Stimulated activated naive CD8-positive, alpha-beta T cell treated with anti-CD3 and anti-CD28 coated beads, Interleukin-15, Interleukin-2, amounts not matched to agents 100 ng/mL and 50 ng/mL, for 24 hours (primary cell): ENCODE measurements around the gene GID8.

ENCODE experiments used
- H3K27ac Mint-ChIP-seq: one replicate; pipeline ENCODE4 v1.8.0; 2021; ENCODE audit warnings: mild to moderate bottlenecking, mixed read lengths
- H3K27me3 Mint-ChIP-seq: one replicate; pipeline ENCODE4 v1.8.0; 2021; ENCODE audit warnings: mixed read lengths
- H3K36me3 Mint-ChIP-seq: one replicate; pipeline ENCODE4 v1.8.0; 2021; ENCODE audit warnings: low read depth, mixed read lengths
- H3K4me1 Mint-ChIP-seq: one replicate; pipeline ENCODE4 v1.8.0; 2021; ENCODE audit warnings: low read depth, mixed read lengths
- H3K4me3 Mint-ChIP-seq: one replicate; pipeline ENCODE4 v1.8.0; 2021; ENCODE audit warnings: mild to moderate bottlenecking, mixed read lengths
- H3K9me3 Mint-ChIP-seq: one replicate; pipeline ENCODE4 v1.8.0; 2021; ENCODE audit warnings: mixed read lengths

Gene GID8

DNA sequence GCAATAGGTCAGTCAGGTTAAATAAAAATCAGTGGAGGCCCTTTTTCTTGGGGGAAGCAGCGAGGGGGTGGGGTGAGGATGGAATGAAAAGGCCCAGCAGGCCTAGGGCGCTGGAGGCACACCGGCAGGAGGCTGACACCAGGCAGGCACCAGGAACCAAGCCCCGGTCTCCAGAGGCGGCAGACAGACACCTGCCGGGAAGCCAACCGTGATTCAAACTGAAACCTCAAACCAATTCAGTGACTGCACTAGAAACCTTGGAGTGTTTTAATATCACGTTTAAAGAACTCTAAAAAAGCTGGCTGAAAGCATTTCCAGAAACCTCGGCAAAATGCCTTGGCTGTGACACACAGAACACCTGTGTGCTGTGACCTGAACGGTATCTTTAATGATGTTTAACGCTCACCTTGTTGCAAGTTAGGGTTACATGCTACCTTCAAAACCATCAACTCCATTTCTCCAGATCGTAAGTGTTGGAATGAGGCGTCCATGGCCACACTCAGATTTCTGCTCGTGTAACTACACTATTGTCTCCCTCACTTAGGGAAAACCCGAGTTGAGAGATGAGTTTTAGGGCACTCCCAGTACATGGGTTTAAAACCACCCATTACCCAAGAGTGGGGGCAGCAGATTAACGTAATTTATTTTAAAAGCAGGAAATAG, 38.8 kb upstream of the GID8 start:
- Mint-ChIP-seq H3K27ac (peak overlapping the region; percentile 54), H3K36me3 (peaks cover 47% of the 10 kb centered on the region), H3K4me1 (peaks cover 40% of the 10 kb centered on the region), H3K4me3 (peak overlapping the region; percentile 44), H3K9me3 (no peaks in the 10 kb centered on the region), H3K27me3 (no peaks in the 10 kb centered on the region)

DNA sequence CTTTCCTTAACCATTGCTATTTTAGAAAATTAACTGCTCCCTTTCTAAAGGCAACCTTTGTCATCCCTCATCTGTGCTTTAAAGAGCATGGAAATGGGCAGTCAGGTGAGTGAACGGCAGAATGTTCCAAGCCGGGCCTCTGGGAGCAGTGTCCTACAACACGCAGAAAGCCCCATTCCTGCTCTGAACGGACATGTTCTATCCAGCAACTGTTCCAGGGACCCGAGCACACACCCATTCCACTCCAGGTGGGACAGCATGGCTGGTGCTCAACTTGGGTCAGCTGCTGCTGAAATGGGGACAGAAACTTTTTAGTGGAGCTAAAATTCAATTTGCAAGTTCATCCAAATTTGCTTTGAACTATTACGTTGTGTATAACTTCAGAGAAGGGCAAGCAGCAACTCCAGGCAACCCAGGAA, 38.3 kb upstream of the GID8 start:
- Mint-ChIP-seq H3K4me3 (no peak overlapping the region), H3K4me1 (peaks cover 43% of the 10 kb centered on the region), H3K27me3 (no peaks in the 10 kb centered on the region), H3K9me3 (no peaks in the 10 kb centered on the region), H3K27ac (no peak overlapping the region), H3K36me3 (peaks cover 46% of the 10 kb centered on the region)

DNA sequence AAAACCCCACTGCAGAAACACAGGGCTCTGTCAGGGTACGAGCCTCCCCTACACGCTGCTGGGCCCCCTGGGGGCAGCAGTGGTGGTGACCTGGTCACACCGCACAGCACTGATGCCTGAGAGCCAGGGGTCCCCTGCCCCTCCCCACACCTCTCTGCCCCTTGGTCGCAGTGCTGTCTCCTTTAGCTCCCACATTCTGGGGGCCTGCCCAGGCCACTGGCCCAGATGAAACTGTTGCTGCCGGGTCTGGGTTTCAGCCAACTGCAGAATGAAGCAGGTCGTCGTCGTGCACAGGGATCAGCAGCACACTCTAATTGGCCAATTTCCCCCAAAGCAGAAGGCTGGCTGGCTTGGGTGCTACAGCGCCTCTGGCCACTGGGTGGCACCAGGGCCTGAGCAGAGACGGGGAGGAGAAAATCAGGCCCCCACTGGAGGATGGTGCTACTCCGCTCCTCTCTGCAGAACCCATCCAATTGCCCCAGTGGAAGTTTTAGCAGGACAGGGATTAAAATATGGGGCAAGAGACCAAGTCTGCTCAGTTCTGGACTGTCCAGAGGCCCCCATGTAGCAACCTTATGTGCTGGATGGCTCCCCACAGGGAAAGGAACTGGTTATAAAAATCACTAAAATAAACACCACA, 37.8 kb upstream of the GID8 start:
- Mint-ChIP-seq H3K4me3 (peak overlapping the region; percentile 15), H3K9me3 (no peaks in the 10 kb centered on the region), H3K4me1 (peaks cover 47% of the 10 kb centered on the region), H3K27ac (no peak overlapping the region), H3K27me3 (no peaks in the 10 kb centered on the region), H3K36me3 (peaks cover 46% of the 10 kb centered on the region)

DNA sequence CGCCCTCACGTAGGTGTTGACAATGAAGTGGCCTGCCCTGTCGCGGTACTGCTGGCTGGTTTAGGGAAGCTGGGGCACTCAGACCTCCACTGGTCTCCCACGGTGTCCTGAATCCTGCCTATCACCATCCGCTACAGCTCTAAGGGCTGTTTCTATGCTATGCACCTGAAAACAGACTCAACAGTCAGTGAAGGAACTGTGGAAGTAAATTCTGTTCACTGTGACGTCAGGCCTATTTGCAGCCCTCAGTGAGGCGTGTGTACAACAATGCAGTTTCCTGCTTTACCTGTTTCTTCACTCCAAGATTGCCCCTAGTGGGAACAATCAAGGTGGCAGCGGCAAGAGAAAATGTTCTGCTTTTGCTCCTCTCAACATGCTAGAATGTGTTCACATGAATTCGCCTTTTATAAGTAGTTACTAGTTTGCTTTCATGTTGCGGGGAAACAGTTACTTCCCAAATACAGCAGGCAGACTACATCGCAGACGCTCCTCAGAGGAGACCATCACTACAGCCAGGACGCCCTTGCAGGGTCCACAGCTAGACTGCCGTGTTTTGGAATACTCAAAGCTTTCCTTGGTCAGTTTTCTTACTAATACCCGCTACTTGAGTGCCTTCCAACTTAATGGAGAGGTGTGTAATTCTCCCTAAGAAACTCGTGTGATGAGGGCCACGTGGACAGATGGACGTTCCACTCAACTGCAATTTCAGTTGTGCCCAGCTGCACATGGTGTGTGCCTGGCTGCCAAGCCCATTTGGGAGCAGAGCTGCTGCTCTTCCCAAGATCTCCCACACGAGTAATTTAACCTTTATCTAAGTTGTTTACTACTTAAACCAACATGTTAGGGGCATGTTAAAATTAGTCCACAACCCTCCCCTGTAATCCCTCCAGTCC, 37.0 kb upstream of the GID8 start:
- no peaks in the 10 kb centered on the region for H3K27me3 Mint-ChIP-seq
- H3K4me1 Mint-ChIP-seq, result peaks cover 47% of the 10 kb centered on the region
- no peak overlapping the region for H3K4me3 Mint-ChIP-seq
- H3K27ac Mint-ChIP-seq, result no peak overlapping the region
- H3K9me3 Mint-ChIP-seq, result no peaks in the 10 kb centered on the region
- peaks cover 46% of the 10 kb centered on the region for H3K36me3 Mint-ChIP-seq

DNA sequence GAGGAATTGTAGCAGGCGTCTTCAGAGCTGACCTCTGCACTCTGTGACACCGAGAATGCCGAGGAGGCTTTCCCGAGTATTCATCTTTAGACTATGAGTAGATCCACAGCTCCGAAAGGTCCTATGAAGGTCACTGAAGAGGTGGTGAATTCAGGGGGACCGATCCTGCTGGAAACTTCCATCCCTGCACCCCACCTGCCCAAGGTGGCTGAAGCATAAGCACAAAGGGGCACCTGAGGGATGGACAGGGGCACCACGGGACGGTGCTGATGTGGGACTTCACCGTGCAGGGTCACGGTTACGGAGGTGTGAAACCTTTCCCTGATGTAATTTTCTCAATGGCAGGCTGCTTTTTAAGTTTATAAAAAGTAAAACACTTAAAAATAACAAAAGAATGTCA, 36.1 kb upstream of the GID8 start:
- peaks cover 51% of the 10 kb centered on the region for H3K36me3 Mint-ChIP-seq
- H3K4me3 Mint-ChIP-seq, result no peak overlapping the region
- H3K27me3 Mint-ChIP-seq, result no peaks in the 10 kb centered on the region
- no peaks in the 10 kb centered on the region for H3K9me3 Mint-ChIP-seq
- H3K27ac Mint-ChIP-seq, result no peak overlapping the region
- peaks cover 47% of the 10 kb centered on the region for H3K4me1 Mint-ChIP-seq

DNA sequence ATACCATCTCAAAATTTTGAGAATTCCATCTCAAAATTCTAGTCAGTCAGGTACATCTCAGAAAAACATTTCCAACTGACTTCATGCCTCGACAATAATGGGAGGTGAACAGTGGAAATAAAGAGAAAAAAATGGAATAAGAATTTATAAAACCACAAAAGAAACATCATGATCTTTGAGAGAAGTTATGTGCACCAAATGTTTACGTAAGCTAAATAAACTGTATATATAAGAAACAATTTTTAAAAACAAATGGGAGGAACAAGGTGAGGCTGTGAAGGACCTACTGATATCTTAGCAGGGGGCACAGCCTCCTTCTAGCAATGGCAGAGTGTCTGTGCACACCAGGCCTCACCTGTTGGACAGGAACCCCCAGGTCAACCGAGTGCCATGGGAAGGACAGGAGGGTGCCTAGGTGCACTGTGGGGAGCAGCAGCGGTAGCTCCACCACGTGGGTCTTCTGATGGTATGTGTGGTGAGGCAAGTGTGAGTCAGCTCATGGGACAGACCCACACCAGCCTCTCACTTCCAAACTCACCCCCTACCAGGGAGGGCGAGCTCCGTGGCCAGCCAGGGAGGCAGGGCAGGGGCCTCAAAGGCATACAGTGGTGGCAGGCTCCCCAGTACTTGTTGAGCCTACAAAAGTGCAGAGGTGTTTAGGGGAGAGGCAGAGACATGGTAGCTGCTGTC, 34.9 kb upstream of the GID8 start:
- H3K4me1 Mint-ChIP-seq, result peaks cover 50% of the 10 kb centered on the region
- H3K27me3 Mint-ChIP-seq, result no peaks in the 10 kb centered on the region
- H3K4me3 Mint-ChIP-seq, result no peak overlapping the region
- H3K27ac Mint-ChIP-seq, result no peak overlapping the region
- no peaks in the 10 kb centered on the region for H3K9me3 Mint-ChIP-seq
- peaks cover 61% of the 10 kb centered on the region for H3K36me3 Mint-ChIP-seq

DNA sequence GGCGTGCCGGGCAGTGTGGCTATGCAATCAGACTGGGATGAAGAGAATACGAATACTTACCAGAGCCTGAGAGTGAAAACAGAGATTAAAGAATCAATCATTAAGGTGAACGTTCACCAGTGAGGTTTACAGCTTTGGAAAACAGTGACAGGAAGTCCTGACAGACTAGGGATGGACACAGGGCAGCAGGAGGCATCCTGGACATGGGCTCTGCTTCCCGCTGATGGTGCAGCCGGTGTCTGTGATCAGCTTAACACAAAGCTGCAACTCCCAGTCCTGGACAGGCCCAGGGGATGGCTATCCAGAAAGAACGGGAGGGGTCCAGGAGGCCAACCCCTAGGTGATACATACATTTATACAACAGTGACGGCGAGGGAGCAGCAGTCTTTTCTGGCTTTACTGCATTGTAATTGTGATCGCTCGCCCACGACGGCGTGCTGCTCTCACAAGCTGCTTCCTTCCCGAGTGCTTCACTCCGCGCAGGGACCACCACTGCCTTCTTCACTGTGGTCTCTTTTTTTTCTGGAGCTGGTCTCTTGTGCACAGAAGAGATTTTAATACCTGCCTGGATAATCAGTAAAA, 32.3 kb upstream of the GID8 start:
- no peaks in the 10 kb centered on the region for H3K27me3 Mint-ChIP-seq
- peaks cover 30% of the 10 kb centered on the region for H3K4me1 Mint-ChIP-seq
- peaks cover 84% of the 10 kb centered on the region for H3K36me3 Mint-ChIP-seq
- peak overlapping the region; percentile 31 for H3K27ac Mint-ChIP-seq
- no peak overlapping the region for H3K4me3 Mint-ChIP-seq
- H3K9me3 Mint-ChIP-seq, result no peaks in the 10 kb centered on the region

DNA sequence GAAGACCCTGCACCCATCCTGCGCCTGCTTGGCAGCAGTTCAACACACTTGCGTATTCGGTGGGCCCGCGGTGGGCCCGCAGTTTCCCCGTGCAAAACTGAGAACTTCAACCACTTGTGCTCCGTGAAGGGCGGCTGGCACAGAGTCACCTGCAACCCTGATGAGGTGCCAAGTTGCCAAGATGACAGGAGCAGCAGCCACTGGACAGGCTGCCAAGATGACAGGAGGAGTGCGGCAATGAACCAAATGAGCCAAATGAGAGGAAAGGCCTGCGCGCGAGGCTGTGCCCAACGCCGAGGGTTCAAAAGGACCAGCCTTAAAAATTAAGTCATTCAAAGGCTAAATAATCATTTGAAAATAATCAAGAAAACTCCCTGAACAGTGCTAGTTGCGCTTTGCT, 31.7 kb upstream of the GID8 start:
- no peak overlapping the region for H3K4me3 Mint-ChIP-seq
- H3K4me1 Mint-ChIP-seq, result peaks cover 25% of the 10 kb centered on the region
- no peaks in the 10 kb centered on the region for H3K9me3 Mint-ChIP-seq
- H3K27ac Mint-ChIP-seq, result no peak overlapping the region
- no peaks in the 10 kb centered on the region for H3K27me3 Mint-ChIP-seq
- peaks cover 86% of the 10 kb centered on the region for H3K36me3 Mint-ChIP-seq

DNA sequence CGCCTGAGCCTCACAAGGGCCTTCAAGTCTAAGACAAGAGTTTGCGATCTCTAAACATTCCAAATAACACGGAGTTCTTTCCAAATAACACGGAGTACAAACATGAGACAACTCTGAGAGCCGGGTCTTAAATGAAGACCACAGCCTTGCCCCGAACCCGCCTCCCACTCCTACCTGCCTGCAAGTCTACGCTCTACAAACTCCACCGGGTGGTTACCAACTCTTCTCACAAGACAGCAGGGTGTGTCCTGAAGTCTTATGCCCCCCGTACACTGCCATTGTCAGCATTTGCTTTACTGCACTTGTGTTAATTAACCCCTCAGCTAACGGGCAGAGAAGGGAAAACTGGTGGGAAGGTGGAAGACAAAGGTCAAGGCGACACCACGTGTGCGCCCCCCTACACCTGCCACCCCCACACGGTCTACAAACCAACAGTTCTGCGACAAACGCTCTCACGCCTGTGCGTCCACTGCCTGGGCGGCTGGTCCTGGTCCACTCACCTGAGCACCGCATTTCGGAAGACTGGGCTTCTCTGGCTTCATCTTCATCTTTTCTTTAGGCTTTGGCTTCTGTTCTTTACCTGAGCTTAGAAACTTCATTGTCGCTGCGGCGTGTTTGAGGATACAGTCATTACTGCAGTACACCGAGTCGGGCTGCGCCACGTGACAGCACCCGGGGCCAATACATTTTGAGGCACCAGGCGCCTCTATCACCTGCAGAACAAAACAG, 31.1 kb upstream of the GID8 start:
- no peak overlapping the region for H3K4me3 Mint-ChIP-seq
- no peak overlapping the region for H3K27ac Mint-ChIP-seq
- H3K36me3 Mint-ChIP-seq, result peaks cover 85% of the 10 kb centered on the region
- H3K27me3 Mint-ChIP-seq, result no peaks in the 10 kb centered on the region
- peaks cover 25% of the 10 kb centered on the region for H3K4me1 Mint-ChIP-seq
- no peaks in the 10 kb centered on the region for H3K9me3 Mint-ChIP-seq

DNA sequence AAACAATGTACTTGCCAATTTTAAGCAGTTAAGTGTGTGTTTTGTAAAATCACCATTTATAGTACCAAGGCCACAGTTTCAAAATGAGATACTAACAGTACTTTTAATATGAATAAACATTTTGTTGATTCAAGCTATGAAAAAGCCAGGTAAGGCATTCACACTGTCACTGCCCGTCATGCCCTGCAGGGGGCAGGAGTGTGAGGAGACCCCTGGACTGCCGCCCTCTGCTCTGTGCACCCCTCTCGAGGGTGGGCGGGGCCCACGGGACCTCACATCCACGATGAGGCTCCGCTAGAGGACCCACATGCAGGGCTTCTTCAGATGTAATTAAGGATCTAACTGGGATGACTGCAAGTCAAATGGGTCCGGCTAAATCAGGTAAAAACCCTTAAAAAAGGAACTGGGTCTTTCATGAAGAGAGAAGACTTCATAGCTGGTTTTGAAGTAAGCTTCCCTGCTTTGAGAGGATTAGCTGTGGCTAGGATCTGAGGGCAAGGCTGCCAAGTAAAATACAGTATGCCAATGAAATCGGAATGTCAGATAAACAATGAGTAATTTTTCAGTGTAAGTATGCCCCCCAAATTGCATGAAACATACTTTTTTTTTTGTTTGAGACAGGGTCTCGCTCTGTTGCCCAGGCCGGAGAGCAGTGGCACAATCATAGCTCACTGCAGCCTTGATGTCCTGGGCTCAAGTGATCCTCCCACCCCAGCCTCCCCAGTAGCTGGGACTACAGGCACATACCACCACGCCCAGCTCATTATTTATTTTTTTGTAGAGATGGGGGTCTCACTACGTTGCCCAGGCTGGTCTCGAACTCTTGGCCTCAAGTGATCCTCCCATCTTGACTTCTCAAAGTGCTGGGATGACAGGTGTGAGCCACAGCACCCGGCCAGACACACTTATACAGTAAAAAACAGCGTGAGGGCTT, 30.3 kb upstream of the GID8 start:
- Mint-ChIP-seq H3K27ac (no peak overlapping the region), H3K4me3 (no peak overlapping the region), H3K27me3 (no peaks in the 10 kb centered on the region), H3K36me3 (peaks cover 82% of the 10 kb centered on the region), H3K9me3 (no peaks in the 10 kb centered on the region), H3K4me1 (peaks cover 25% of the 10 kb centered on the region)

DNA sequence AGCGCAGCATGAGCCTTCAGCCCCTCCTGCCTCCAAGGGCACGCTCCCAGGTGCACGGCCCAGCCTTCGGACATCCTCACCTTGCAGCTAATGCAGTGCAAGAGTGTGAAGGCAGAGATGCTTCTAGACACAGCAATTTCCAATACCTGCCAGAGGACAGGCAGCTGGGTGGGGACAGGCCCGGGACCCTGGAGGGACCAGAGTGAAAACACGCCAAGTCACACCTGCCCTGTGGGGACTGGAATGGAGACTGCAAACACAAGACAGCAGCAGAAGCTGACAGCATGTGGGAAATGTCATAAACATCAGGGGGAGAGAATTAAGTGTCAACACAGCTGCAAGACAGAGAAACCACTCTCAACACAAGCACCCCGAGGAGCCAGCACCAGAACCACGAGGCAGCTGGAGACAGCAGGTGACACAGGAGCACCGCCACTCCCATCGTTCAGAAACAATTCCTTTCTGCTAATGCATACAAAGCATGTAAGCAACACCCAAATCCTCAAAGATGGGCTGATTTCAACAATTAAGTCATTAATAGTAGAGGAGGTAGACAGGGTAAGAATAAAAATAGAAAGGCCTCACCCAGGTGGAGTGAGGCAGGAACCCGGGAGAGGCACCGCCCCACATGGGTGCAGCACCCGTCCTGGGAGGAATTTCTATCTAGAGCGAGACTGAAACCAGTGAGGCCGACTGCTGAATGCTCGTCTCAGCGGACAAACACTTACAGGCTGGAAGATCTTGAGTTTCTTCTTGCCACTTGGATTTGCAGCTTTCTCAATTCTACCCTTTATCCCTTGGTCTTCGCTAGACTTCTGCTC, 28.8 kb upstream of the GID8 start:
- peak overlapping the region; percentile 15 for H3K27ac Mint-ChIP-seq
- no peak overlapping the region for H3K4me3 Mint-ChIP-seq
- H3K27me3 Mint-ChIP-seq, result no peaks in the 10 kb centered on the region
- H3K9me3 Mint-ChIP-seq, result no peaks in the 10 kb centered on the region
- peaks cover 25% of the 10 kb centered on the region for H3K4me1 Mint-ChIP-seq
- peaks cover 83% of the 10 kb centered on the region for H3K36me3 Mint-ChIP-seq

DNA sequence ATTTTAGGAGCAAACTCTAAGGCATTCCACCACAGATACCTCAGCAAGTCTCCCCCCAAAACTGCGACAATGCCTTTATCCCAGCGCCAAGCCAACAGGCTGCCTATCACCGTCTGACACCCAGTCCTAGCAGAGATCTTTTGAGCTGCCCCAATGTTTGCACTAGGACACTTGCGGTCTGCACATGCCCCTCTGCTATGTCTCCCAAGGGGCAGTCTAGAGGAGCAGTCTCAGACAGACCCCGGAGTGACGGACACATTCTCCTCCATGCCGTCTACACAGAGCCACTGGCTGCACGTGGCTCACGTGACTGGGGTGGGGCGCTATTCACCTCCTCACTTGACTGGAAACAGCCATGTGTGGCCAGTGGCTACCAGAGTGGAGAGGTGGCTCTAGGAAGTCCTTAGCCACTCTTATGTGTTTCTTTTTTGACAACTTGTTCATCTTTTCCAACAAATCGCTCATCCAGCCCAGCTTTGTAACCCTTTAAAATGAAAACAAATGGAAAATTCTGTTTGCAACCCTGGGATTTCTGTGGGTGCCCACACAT, 27.7 kb upstream of the GID8 start:
- H3K4me1 Mint-ChIP-seq, result peaks cover 30% of the 10 kb centered on the region
- no peak overlapping the region for H3K4me3 Mint-ChIP-seq
- no peaks in the 10 kb centered on the region for H3K9me3 Mint-ChIP-seq
- H3K36me3 Mint-ChIP-seq, result peaks cover 78% of the 10 kb centered on the region
- no peaks in the 10 kb centered on the region for H3K27me3 Mint-ChIP-seq
- H3K27ac Mint-ChIP-seq, result peak overlapping the region; percentile 4
